Upper lobe of right lung (tissue), 1 donor: Measurements from ENCODE around the gene POLR2H. TPM values are rescaled to one million over a fixed set of nuclear protein-coding genes. Genes with fewer than 3 reads are reported as not detected.

Experiments used
- ATAC-seq: fragments of 200-7000 bp; cut with Tn5 transposase; one replicate; pipeline ENCODE4 v1.9.1; 2020; ENCODE audit warnings: mild to moderate bottlenecking, moderate library complexity
- DNase-seq: peaks from one replicate; pipeline ENCODE4 v3.0.0-alpha.2; 2020
- H3K27ac ChIP-seq: fragments of 200-600 bp; one replicate; pipeline ENCODE4 v1.8.0; 2022
- H3K27me3 ChIP-seq: fragments of 200-600 bp; one replicate; pipeline ENCODE4 v1.8.0; 2022; ENCODE audit warnings: mild to moderate bottlenecking
- H3K36me3 ChIP-seq: fragments of 200-600 bp; one replicate; pipeline ENCODE4 v1.8.0; 2022
- H3K4me1 ChIP-seq: fragments of 200-600 bp; one replicate; pipeline ENCODE4 v1.8.0; 2022
- H3K4me3 ChIP-seq: fragments of 200-600 bp; one replicate; pipeline ENCODE4 v1.8.0; 2022; ENCODE audit warnings: mild to moderate bottlenecking
- H3K9me3 ChIP-seq: fragments of 200-600 bp; one replicate; pipeline ENCODE4 v1.8.0; 2022
- CTCF ChIP-seq: fragments of 200-600 bp; IDR thresholded peaks from one replicate; pipeline ENCODE4 v1.8.0; 2022; ENCODE audit warnings: antibody characterized with exemption
- intact Hi-C: fragments of 100-400 bp; cut with DNase I; formaldehyde crosslinking; loops from one replicate; pipeline ENCODE4 v1.11.0; 2022
- total RNA-seq: library from RNA; stranded (reverse); fragmentation: NEBNext Ultra II Directional; extraction: Animal tissue kit (Norgen Biotek cat#: 25700); gene quantifications from one replicate; pipeline ENCODE4 v1.2.1, GENCODE V29; 2021
- donor health status: DM: no; HTN: yes; CAD: no; lungs with severe emphysema.

Gene POLR2H
- total RNA-seq, 1 donor from 2014 or later = 63.2 TPM

- H3K27ac ChIP-seq = no peak overlapping the region
- no peak overlapping the region for H3K4me3 ChIP-seq
- no peak for TF ChIP-seq CTCF
- no peak for DNase-seq
- no peaks in the 10 kb centered on the region for H3K27me3 ChIP-seq
- H3K36me3 ChIP-seq = no peaks in the 10 kb centered on the region
- ATAC-seq = no peak
- no peaks in the 10 kb centered on the region for H3K4me1 ChIP-seq
- H3K9me3 ChIP-seq = no peaks in the 10 kb centered on the region
- intact Hi-C loops = no loop called here
Measured at GRCh38 chr3:184389935-184390528, 28.5 kb downstream of the POLR2H start.

- DNase-seq = no peak
- intact Hi-C loops = no loop called here
- Histone ChIP-seq H3K9me3 (no peaks in the 10 kb centered on the region), H3K36me3 (no peaks in the 10 kb centered on the region), H3K4me1 (no peaks in the 10 kb centered on the region), H3K27ac (no peak overlapping the region), H3K27me3 (no peaks in the 10 kb centered on the region), H3K4me3 (no peak overlapping the region)
- ATAC-seq = no peak
- TF ChIP-seq CTCF = no peak
Measured at GRCh38 chr3:184391266-184391665, 29.8 kb downstream of the POLR2H start.

GRCh38 chr3:184395320-184395660, 33.8 kb downstream of the POLR2H start:
- intact Hi-C loops = no loop called here
- Histone ChIP-seq H3K27me3 (no peaks in the 10 kb centered on the region), H3K4me3 (no peak overlapping the region), H3K27ac (no peak overlapping the region), H3K4me1 (no peaks in the 10 kb centered on the region), H3K9me3 (no peaks in the 10 kb centered on the region), H3K36me3 (no peaks in the 10 kb centered on the region)
- DNase-seq (no peak), ATAC-seq (no peak)
- no peak for TF ChIP-seq CTCF

GRCh38 chr3:184399410-184399809, 37.9 kb downstream of the POLR2H start:
- TF ChIP-seq CTCF = no peak
- H3K4me3 ChIP-seq = no peak overlapping the region
- no peaks in the 10 kb centered on the region for H3K4me1 ChIP-seq
- H3K27ac ChIP-seq = no peak overlapping the region
- intact Hi-C loops = no loop called here
- peaks cover 27% of the 10 kb centered on the region for H3K27me3 ChIP-seq
- ATAC-seq = no peak
- DNase-seq = no peak
- H3K9me3 ChIP-seq = no peaks in the 10 kb centered on the region
- H3K36me3 ChIP-seq = no peaks in the 10 kb centered on the region

GRCh38 chr3:184405075-184406030, 43.8 kb downstream of the POLR2H start:
- ATAC-seq (peak; percentile 4), DNase-seq (no peak)
- H3K36me3 ChIP-seq = no peaks in the 10 kb centered on the region
- H3K27ac ChIP-seq = no peak overlapping the region
- peaks cover 27% of the 10 kb centered on the region for H3K27me3 ChIP-seq
- intact Hi-C loops = no loop called here
- H3K4me3 ChIP-seq = no peak overlapping the region
- TF ChIP-seq CTCF = no peak
- no peaks in the 10 kb centered on the region for H3K9me3 ChIP-seq
- no peaks in the 10 kb centered on the region for H3K4me1 ChIP-seq
